HG03378 (cell line): ENCODE measurements around the gene SCN3A.
A peak's percentile ranks its signal among the peaks of the same experiment; 100 is the strongest.

ENCODE experiments used
- ATAC-seq: cut with Tn5 transposase; IDR thresholded peaks from one replicate; pipeline ENCODE4 v1.9.1; 2021; ENCODE audit warnings: mild to moderate bottlenecking, moderate library complexity; ENCODE audit not compliant: unreplicated experiment

SCN3A gene

GRCh38 chr2:165203689-165204559 lies at the start of gene SCN3A:
Gene SCN3A (minus strand): TSS chr2:165204050. CDS start chr2:165176394, 27,656 bp downstream.
- peak; percentile 55 for ATAC-seq

DNA sequence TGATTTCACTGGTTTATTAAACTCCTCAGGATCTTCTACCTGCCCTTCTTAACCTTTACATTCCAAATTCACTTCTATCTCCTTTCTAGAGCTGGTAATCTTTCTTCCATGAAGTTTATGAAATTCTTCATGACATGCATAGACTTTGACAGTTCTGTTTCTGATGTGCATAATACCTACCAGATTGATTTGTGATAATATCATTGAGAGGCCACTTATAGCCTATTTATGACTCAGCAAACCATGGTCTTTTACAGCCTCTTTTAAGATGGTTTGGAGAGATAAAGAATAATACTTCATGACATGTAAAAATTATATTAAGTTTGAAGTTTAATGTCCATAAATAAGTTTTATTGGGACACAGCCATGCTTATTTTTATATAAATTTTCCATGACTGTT lies 49.3 kb upstream of the SCN3A start:
- ATAC-seq, result no peak

GRCh38 chr2:165251366-165251765 lies 47.5 kb upstream of the SCN3A start:
- ATAC-seq, result no peak

- ATAC-seq, result no peak
Measured at GRCh38 chr2:165248238-165248637, 44.4 kb upstream of the SCN3A start.

GRCh38 chr2:165245081-165245793 lies 41.4 kb upstream of the SCN3A start:
- ATAC-seq, result no peak

DNA sequence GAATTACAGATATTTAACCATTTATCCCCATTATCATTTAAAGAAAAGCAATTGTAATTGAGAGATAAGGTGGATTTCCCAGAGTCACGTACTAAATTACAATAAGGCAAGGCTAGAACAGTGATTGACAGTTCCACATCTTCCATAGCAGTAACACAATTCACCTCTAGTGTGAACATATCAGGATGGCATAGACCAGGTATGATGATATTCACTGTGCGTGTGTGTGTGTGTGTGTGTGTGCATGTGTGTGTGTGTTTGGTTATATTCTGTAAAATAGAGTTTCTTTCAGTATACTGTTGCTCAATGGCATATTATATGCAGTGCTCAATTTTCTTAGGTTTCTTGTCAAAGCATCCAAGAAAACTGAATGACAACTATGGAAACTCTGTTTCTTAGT lies 37.1 kb upstream of the SCN3A start:
- no peak for ATAC-seq

DNA sequence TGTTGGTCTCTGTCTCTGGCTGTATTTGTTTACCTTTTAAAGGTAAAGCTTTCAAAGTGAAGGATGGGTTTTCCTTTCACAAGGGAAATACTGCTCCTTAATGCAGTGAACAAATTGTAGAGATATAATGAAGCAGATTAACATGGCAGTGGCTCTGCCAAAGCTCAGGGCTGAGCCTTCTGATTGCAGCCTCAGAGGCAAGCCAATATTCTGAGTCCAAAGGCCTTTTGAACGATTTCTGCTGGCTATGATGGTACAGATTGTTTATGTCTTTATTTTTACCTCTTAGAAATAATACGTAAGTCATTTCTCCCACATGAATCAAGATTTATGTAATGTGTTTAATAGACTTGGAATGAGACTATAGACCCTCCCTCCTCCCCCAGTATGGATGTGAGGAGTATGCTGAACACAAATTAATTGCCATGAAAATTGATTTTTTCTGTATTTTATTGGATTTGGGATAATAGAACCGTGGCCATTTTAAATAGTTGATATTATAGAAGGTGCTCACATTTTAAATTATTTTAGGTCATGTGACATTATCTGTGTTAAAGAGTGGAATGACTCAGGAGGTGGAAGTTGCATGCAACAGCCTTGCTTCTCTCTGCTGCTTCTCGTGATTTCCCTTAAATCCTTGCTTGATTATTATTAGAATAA lies 36.1 kb upstream of the SCN3A start:
- no peak for ATAC-seq

DNA sequence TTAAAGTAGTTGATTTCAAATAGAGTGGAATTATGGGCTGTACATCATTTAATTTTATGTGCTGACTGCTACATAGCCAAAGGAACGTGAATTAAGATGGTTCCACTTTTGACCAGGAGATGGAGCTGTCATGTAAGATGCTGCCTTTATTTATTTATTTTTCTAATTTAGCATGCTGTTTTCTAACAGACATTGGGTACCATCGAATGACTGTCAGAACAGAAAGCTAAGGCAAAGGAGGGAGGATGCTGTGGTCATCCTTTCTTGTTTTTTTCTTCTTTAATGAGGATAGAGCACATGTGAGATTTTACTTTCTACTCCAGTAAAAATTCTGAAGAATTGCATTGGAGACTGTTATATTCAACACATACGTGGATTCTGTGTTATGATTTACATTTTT lies 35.4 kb upstream of the SCN3A start, which contains the start of gene SCN2A:
TSS of gene SCN2A (plus strand) at position 185 of the 400 bp plus-strand sequence. CDS start 56,410 bp downstream, outside the sequence.
- ATAC-seq, result peak; percentile 78

DNA sequence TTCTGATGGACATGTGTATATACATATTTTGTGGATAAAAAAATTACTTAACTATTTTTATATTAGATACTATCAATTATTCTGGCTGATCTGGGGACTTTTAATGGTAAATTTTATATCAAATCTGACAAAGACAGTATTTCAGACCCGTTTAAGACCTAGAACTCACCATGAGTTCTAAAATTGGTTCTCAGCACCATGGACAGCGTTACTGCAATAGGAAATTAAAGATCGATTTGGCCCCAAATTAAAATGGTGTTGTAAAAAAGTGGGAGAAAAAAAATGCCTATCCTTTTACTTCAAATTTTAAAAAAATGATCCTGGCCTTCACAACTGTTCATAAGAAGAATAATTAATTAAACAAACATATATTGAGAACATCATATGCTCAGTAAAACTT lies 34.4 kb upstream of the SCN3A start:
- no peak for ATAC-seq

GRCh38 chr2:165237056-165237455 lies 33.2 kb upstream of the SCN3A start:
- ATAC-seq, result no peak

DNA sequence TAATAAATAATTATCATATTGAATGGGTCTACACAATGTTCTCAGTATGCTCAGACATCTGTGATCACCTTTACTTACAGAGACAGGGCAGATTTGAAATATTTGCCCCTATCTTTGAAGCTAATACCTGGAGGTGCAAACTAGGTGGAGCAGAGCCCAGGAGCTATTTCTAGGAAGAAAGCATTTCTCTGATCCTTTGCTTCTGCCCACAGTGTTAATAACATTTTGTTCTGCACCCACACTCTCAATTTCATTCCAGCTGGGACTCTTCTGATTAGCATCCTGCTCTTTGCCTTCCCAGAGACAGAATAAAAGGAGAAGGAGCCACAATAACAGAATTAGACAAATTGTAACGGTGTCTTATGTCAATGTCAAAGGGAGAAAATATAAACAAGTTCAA lies 23.7 kb upstream of the SCN3A start:
- no peak for ATAC-seq

- no peak for ATAC-seq
Measured at GRCh38 chr2:165224941-165225340, 21.1 kb upstream of the SCN3A start.

- ATAC-seq, result no peak
Measured at GRCh38 chr2:165219481-165219880, 15.6 kb upstream of the SCN3A start.

GRCh38 chr2:165214093-165214492 lies 10.2 kb upstream of the SCN3A start:
- ATAC-seq, result no peak

DNA sequence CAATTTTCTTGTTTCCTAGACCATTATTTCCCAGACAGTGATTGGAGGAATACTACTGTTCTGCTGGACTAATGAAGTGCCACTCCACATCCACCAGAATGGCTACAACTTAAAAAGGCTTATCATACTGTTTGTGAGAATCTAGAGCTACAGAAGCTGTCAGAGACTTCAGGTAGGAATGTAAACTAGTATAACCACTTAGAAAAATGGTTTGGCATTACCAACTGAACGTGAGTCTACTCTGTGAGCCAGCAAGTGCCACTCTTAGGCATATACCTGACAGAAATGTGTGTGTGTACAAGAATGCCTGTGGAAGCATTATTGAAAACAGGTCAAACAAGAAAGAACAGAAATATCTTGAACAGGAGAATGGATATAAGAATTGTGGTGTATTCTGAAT lies 4.2 kb upstream of the SCN3A start:
- no peak for ATAC-seq

GRCh38 chr2:165205865-165206264 lies 2.0 kb upstream of the SCN3A start:
- ATAC-seq, result no peak

DNA sequence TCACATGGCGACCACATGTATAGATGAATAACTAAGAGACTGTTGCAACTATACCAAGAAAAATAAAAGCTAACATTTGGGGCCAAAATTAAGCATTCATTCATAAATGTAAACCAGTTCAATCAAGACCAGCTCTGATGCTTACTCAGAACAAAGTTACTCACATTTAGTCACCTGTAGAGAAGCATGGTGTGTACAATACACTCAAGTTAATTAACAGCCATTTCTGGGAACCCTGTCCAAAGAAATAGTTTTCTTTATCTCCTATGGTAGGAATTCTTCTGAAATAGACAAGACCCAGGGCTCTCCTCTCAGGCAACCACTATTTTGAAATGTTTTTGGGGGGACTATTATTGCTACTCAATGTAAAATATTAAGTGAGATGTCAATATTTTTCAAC lies 1.6 kb downstream of the SCN3A start:
- ATAC-seq, result no peak

GRCh38 chr2:165198181-165198580 lies 5.7 kb downstream of the SCN3A start:
- ATAC-seq, result no peak

DNA sequence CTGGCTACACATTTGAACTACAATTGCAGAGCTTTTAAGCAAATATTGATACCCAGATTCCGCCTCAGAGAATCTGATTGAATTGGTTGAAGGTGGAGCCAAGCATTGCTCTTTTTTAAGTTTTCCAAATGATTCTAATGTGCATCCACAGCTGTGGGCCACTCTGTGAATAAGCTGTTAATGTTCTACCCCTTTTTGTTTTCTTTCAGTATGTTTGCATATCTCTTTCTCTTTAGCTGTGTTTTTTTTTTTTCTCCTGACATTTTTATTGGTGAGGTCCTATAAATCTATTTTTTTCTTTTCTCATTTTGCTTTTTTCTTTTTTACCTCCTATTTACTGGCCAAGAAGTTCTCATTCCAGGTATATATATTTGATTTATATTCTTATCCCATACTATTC lies 6.5 kb downstream of the SCN3A start:
- ATAC-seq, result no peak

- no peak for ATAC-seq
Measured at GRCh38 chr2:165196411-165196810, 7.4 kb downstream of the SCN3A start.

DNA sequence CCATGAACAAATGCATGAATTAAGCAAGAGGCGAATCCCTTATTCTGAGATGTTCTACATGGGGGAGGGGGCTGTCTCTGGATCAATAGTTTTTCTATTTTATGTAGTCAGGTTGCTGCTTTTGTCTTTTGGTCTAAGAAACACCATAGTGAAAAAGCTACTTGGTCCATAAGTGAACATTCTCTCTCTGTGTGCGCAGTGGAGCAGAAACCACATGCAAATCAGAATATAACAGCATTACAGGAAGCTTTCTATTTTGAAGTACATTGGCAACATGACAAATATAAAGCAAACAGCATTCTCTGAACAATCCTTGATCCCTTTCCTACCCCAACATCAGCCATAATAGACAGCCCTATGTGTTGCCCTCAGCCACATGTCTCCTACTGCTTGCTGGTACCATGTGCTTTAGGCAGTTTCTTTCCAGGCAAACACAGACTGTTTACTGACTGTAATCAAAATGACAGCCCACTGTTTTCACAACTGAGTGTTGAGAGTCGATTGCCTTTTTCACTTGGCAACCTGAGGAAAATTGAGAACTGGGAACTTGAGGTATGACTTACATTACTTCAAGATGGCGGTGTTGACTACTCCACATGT lies 10.6 kb downstream of the SCN3A start:
- peak; percentile 95 for ATAC-seq
